Esophagus muscularis mucosa (tissue), 4 donors: ENCODE measurements around the gene BICC1. TPM values are rescaled to one million over a fixed set of nuclear protein-coding genes. Genes with fewer than 3 reads are reported as not detected.
A peak's percentile ranks its signal among the peaks of the same experiment; 100 is the strongest.
"Not testable (repeated sequence)": the region's sequence is repeated elsewhere in the genome, so short reads cannot be mapped to it uniquely, and the experiment has no call there.

Source experiments
- DNase-seq: peaks from one replicate; pipeline ENCODE4 v3.0.0-alpha.2; 2017; ENCODE audit errors: extremely low spot score
- H3K27ac ChIP-seq, 4 donors: fragments of 200-600 bp; sonication (generic); replicated peaks in 1 of 4; 1 replicate in 3 of 4; 2 replicates in 1 of 4; pipeline ENCODE4 v1.5.1; 2016 to 2019; ENCODE audit warnings: mild to moderate bottlenecking in 1 of 4
- H3K27me3 ChIP-seq, 4 donors: fragments of 200-600 bp; sonication (generic); one replicate each; pipeline versions ENCODE4 v1.5.1 to v1.6.0; 2016 to 2019
- H3K36me3 ChIP-seq, 4 donors: fragments of 200-600 bp; sonication (generic); one replicate each; pipeline ENCODE4 v1.5.1; 2016 to 2019
- H3K4me1 ChIP-seq, 4 donors: fragments of 200-600 bp; sonication (generic); one replicate each; pipeline ENCODE4 v1.5.1; 2016 to 2019
- H3K4me3 ChIP-seq, 4 donors: fragments of 200-600 bp; sonication (generic); 1 replicate in 2 of 4; 2 replicates in 2 of 4; pipeline ENCODE4 v1.5.1; 2016 to 2019; ENCODE audit warnings: mild to moderate bottlenecking in 4 of 4, moderate library complexity in 1 of 4
- H3K9me3 ChIP-seq, 4 donors: fragments of 200-600 bp; sonication (generic); 1 replicate in 3 of 4; 2 replicates in 1 of 4; pipeline ENCODE4 v1.5.1; 2016 to 2019
- EP300 ChIP-seq: sonication (generic); formaldehyde crosslinking; IDR thresholded peaks from one replicate; pipeline ENCODE4 v1.6.1; 2017; ENCODE audit warnings: antibody characterized with exemption
- POLR2A ChIP-seq: fragments of 450-650 bp; IDR thresholded peaks from one replicate; pipeline ENCODE4 v1.6.1; 2017; ENCODE audit warnings: antibody characterized with exemption, moderate library complexity, mild to moderate bottlenecking, low read depth
- POLR2AphosphoS5 ChIP-seq, 2 donors: sonication (generic); formaldehyde crosslinking; IDR thresholded peaks; one replicate each; pipeline ENCODE4 v1.6.1; 2017; ENCODE audit warnings: antibody characterized with exemption in 2 of 2
- WGBS: methylation state at CpG from one replicate; pipeline ENCODE4 v1.1.5; 2018; 5-methylcytosine and 5-hydroxymethylcytosine counted together
- intact Hi-C: fragments of 100-400 bp; cut with DNase I; formaldehyde crosslinking; loops from one replicate; pipeline ENCODE4 v1.15.1; 2023
- total RNA-seq, 4 donors: library from RNA; depleted of rRNA; stranded (reverse); fragments of >200 nt; gene quantifications; one replicate each; pipeline versions ENCODE4 v1.1.0 to v1.2.1, GENCODE V29; 2016
- TF ChIP-seq, protein P1 (sequence below), 3 experiments: fragments of 200-600 bp in 2 of 3; fragments of 450-650 bp in 1 of 3; sonication (generic) in 2 of 3; IDR thresholded peaks; one replicate each; pipeline ENCODE4 v1.5.1; 2017 to 2019; ENCODE audit warnings: antibody characterized with exemption in 3 of 3, mild to moderate bottlenecking in 2 of 3, moderate library complexity in 1 of 3

BICC1 gene
- total RNA-seq, 4 donors from 2014 or later: 19.1 to 24.9 (median 20.5) TPM

DNA sequence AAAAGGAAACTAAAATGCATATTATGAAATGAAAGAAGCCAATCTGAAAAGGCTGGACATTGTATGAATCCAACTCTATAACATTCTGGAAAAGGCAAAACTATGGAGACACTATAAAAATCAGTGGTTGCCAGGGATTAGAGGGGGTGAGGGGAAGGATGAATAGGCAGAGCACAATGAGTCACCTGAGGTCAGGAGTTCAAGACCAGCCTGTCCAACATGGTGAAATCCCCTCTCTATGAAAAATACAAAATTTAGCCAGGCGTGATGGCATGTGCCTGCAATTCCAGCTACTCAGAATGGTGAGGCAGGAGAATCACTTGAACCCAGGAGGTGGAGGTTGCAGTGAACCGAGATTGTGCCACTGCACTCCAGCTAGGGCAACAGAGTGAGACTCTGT, 338.9 kb downstream of the BICC1 start:
- 93% methylated on average over 2 of the region's 2 CpGs for WGBS
- TF ChIP-seq, protein P1, sequence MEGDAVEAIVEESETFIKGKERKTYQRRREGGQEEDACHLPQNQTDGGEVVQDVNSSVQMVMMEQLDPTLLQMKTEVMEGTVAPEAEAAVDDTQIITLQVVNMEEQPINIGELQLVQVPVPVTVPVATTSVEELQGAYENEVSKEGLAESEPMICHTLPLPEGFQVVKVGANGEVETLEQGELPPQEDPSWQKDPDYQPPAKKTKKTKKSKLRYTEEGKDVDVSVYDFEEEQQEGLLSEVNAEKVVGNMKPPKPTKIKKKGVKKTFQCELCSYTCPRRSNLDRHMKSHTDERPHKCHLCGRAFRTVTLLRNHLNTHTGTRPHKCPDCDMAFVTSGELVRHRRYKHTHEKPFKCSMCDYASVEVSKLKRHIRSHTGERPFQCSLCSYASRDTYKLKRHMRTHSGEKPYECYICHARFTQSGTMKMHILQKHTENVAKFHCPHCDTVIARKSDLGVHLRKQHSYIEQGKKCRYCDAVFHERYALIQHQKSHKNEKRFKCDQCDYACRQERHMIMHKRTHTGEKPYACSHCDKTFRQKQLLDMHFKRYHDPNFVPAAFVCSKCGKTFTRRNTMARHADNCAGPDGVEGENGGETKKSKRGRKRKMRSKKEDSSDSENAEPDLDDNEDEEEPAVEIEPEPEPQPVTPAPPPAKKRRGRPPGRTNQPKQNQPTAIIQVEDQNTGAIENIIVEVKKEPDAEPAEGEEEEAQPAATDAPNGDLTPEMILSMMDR (IDR thresholded peaks at IDR 0.05): no peak
- TF ChIP-seq POLR2A (no peak), EP300 (no peak), POLR2AphosphoS5 (IDR thresholded peaks at IDR 0.05) (no peak)
- Histone ChIP-seq H3K4me3 (no peak overlapping the region), H3K4me1 (peaks cover 0 to 8% (median 3%) of the 10 kb centered on the region in 4 donors), H3K9me3 (no peaks in the 10 kb centered on the region), H3K36me3 (no peaks in the 10 kb centered on the region), H3K27ac (no peak overlapping the region), H3K27me3 (no peaks in the 10 kb centered on the region)
- DNase-seq: no peak
- intact Hi-C loops: no loop called here

DNA sequence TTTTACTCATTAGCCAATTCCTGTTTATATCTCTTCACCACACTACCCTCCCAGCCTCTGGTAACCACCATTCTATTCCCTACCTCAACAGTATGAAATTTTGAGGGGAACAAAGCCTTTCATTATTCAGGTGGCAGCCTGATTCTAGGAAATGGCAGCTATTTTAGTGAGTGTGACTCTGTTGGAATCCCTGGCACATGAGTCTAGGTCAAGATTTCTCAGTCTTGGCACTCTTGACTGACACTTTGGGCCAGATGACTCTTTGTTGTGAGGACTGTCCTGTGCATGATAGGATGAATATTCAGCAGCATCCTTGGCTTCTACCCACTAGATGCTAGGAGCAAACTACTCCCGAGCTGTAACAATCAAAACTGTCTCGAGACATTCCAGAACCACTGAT, 341.0 kb downstream of the BICC1 start:
- no peaks in the 10 kb centered on the region for H3K27me3 ChIP-seq
- peaks cover 0 to 5% (median 2%) of the 10 kb centered on the region in 4 donors for H3K9me3 ChIP-seq
- H3K4me3 ChIP-seq: no peak overlapping the region
- H3K27ac ChIP-seq: no peak overlapping the region
- H3K4me1 ChIP-seq: peaks cover 0 to 12% (median 6%) of the 10 kb centered on the region in 4 donors
- TF ChIP-seq POLR2A: no peak
- no peak for TF ChIP-seq POLR2AphosphoS5 (IDR thresholded peaks at IDR 0.05)
- no peak for DNase-seq
- H3K36me3 ChIP-seq: no peaks in the 10 kb centered on the region
- intact Hi-C loops: no loop called here
- 81% methylated on average over 2 of the region's 2 CpGs for WGBS

DNA sequence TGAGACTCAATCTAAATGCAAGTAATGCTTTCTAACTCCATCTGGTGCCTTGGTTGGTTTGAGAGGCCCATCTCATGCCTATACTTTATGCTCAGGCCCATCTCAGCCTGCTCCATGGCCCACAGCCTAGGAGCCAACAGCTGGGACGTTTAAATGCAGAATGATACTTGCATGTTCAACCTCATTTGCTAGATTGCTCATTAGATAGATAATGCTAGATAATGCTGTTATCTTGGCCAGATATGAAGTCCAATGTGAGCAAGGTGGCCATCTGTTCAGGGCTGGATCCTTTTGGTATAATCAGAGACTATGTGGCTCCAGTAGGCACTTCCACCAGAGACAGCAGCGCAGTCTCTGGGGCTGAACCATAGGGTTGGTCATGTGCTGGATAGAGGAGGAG, 342.1 kb downstream of the BICC1 start:
- Histone ChIP-seq H3K36me3 (no peaks in the 10 kb centered on the region), H3K27me3 (no peaks in the 10 kb centered on the region), H3K9me3 (peaks cover 0 to 6% (median 3%) of the 10 kb centered on the region in 4 donors), H3K4me3 (no peak overlapping the region), H3K27ac (no peak overlapping the region), H3K4me1 (peaks cover 0 to 12% (median 6%) of the 10 kb centered on the region in 4 donors)
- peak; percentile 75 for DNase-seq
- TF ChIP-seq, protein P1 (IDR thresholded peaks at IDR 0.05): no peak
- TF ChIP-seq POLR2A (no peak), EP300 (no peak), POLR2AphosphoS5 (IDR thresholded peaks at IDR 0.05) (no peak)
- 44% methylated on average over 2 of the region's 2 CpGs for WGBS
- intact Hi-C loops: no loop called here

DNA sequence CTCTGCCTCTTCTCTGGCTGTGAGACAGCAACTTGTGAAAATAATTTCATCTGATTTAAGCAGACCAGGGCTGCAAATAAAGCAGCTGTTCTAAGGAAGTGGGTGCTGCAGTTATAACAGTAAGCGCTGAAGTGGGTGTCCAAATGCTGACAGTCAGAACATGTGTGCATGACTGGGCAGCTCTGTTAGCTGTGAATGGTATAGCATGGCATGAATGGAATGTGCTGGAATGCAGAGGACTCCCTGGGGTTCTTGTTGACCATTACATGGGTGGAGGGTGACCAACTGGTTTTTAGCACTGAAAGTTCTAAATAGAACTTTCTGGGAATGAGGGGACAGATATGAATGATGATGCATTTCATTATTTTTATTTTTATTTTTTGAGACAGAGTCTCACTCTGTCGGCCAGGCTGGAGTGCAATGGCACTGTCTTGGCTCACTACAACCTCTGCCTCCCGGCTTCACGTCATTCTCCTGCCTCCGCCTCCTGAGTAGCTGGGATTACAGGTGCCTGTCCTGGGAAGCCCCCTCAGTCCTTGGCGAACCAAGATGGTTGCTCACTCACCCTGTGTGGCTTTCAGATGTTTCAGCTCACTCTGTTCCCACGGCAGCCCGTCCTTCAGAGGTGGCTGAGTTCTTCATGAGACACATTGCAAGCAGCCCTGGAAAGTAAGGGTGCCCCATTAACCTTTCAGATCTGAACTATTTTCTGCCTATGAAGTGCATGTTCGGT, 344.0 kb downstream of the BICC1 start:
- peaks cover 0 to 12% (median 6%) of the 10 kb centered on the region in 4 donors for H3K4me1 ChIP-seq
- peaks cover 0 to 6% (median 3%) of the 10 kb centered on the region in 4 donors for H3K9me3 ChIP-seq
- peak overlapping the region in 2 of 4 donors; percentile 11 to 38 for H3K27ac ChIP-seq
- TF ChIP-seq POLR2AphosphoS5 (IDR thresholded peaks at IDR 0.05): peak in 1 of 2 donors; percentile 50
- TF ChIP-seq EP300: no peak
- no peaks in the 10 kb centered on the region for H3K36me3 ChIP-seq
- H3K4me3 ChIP-seq: no peak overlapping the region
- DNase-seq: peak; percentile 90
- H3K27me3 ChIP-seq: no peaks in the 10 kb centered on the region
- WGBS: 79% methylated on average over 9 of the region's 9 CpGs
- intact Hi-C loops: no loop called here

DNA sequence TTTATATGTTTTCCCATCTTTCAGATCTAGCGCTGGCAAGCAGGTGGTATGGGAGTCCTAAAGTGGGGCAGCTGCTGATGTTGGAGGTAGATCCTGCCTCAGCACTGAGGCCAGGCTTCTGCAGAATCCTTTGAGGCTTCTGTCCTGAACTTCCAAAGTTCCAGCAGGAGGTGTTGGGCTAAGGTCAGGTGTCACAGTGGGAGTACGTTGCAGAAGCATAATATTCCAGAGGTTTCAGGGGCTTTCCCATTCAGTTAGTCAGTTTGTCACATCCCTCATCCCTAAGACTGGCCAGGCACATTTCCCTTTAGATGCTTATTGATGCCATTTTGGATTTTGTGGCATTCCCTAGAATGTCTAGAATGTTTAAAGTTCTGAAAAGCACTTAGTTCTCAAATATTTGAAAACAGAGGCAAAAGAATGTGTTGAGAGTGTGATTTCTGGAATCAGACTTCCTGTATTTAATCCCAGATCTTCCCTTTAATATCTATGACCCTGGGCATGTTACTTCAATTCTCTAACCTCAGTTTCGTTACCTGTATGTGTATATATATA, 344.7 kb downstream of the BICC1 start:
- H3K4me1 ChIP-seq: peaks cover 0 to 12% (median 6%) of the 10 kb centered on the region in 4 donors
- no peak overlapping the region for H3K4me3 ChIP-seq
- H3K9me3 ChIP-seq: peaks cover 0 to 6% (median 3%) of the 10 kb centered on the region in 4 donors
- H3K27ac ChIP-seq: peak overlapping the region in 2 of 4 donors; percentile 11 to 38
- WGBS: 76% methylated on average over 3 of the region's 3 CpGs
- intact Hi-C loops: no loop called here
- no peaks in the 10 kb centered on the region for H3K36me3 ChIP-seq
- no peaks in the 10 kb centered on the region for H3K27me3 ChIP-seq
- peak; percentile 57 for DNase-seq
- TF ChIP-seq POLR2AphosphoS5 (IDR thresholded peaks at IDR 0.05) (no peak), EP300 (no peak), POLR2A (no peak)
- TF ChIP-seq, protein P1 (IDR thresholded peaks at IDR 0.05): no peak

DNA sequence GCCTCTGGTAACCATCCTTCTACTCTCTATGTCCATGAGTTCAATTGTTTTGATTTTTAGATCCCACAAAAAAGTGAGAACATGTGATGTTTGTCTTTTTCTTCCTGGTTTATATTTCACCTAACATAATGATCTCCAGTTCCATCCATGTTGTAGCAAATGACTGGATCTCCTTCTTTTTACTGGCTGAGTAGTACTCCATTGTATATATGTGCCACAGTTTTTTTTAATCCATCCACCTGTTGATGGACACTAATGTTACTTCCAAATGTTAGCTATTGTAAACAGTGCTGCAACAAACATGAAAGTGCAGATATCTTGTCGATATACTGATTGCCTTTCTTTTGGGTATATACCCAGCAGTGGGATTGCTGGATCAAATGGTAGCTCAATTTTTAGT, 345.5 kb downstream of the BICC1 start:
- H3K9me3 ChIP-seq, H3K4me3 ChIP-seq, intact Hi-C loops, H3K27ac ChIP-seq, DNase-seq, H3K27me3 ChIP-seq, H3K36me3 ChIP-seq: not testable (repeated sequence)
- H3K4me1 ChIP-seq: peaks cover 0 to 12% (median 6%) of the 10 kb centered on the region in 4 donors
- 100% methylated on average over 1 of the region's 1 CpG for WGBS
